Endothelial cell of umbilical vein (primary cell): ENCODE data around the gene ASCL5. TPM values are rescaled to one million over a fixed set of nuclear protein-coding genes. Genes with fewer than 3 reads are reported as not detected.
"Not testable (repeated sequence)": the region's sequence is repeated elsewhere in the genome, so short reads cannot be mapped to it uniquely, and the experiment has no call there.

Experiments
- BruUV-seq: library from RNA; stranded (reverse); fragments of 400-500 nt; replicated peaks from 2 replicates; lab custom pipeline; 2021; lab: Mats Ljungman, UMichigan
- CTCF ChIA-PET: fragments of 300-600, 350-600 bp; sonication (Branson Sonifier 250); formaldehyde crosslinking; loops from one replicate; lab custom pipeline; 2021; ENCODE audit warnings: antibody characterized with exemption, inconsistent platforms; lab: Charles Lee
- POLR2A ChIA-PET: fragments of 300-600, 350-600 bp; sonication (Branson Sonifier 250); formaldehyde crosslinking; loops from one replicate; lab custom pipeline; 2021; ENCODE audit warnings: antibody characterized with exemption, inconsistent platforms; lab: Charles Lee
- DNase-seq: peaks from one replicate; pipeline ENCODE4 v3.0.0-alpha.2; 2011; ENCODE audit warnings: low read depth, low spot score
- FAIRE-seq: peaks from 2 replicates; lab custom pipeline; 2011; peaks lifted over from hg19 to GRCh38; lab: Jason Lieb, UNC
- H2AFZ ChIP-seq: 2 replicates; pipeline ENCODE4 v1.6.0; 2012; ENCODE audit warnings: low read depth, low read length, control low read depth, inconsistent platforms
- H3K27ac ChIP-seq: 2 replicates; pipeline ENCODE4 v1.5.1; 2011; ENCODE audit warnings: low read depth, mild to moderate bottlenecking, control low read depth, low read length, moderate library complexity; ENCODE audit not compliant: insufficient read depth
- H3K27me3 ChIP-seq, 2 experiments: 2 replicates each; pipeline versions ENCODE4 v1.6.0 to v1.6.1; 2011; ENCODE audit warnings: low read length in 2 of 2, mixed read lengths in 1 of 2; ENCODE audit not compliant: control insufficient read depth in 2 of 2, insufficient read depth in 2 of 2
- H3K36me3 ChIP-seq, 2 experiments: 2 replicates in 1 of 2; 3 replicates in 1 of 2; pipeline ENCODE4 v1.5.1; 2011; ENCODE audit warnings: low read length in 2 of 2, mild to moderate bottlenecking in 1 of 2, moderate library complexity in 1 of 2; ENCODE audit not compliant: control insufficient read depth in 2 of 2, insufficient read depth in 2 of 2; ENCODE audit errors: extremely low read depth in 1 of 2
- H3K4me1 ChIP-seq: 3 replicates; pipeline ENCODE4 v1.5.1; 2011; ENCODE audit warnings: mild to moderate bottlenecking, low read length; ENCODE audit not compliant: control insufficient read depth, insufficient read depth; ENCODE audit errors: extremely low read depth
- H3K4me2 ChIP-seq: 2 replicates; pipeline ENCODE4 v1.6.1; 2011; ENCODE audit warnings: low read length, control low read depth, mixed read lengths; ENCODE audit not compliant: insufficient read depth
- H3K4me3 ChIP-seq, 3 experiments: fragments of 200-600 bp in 1 of 3; sonication (generic), shearing (Covaris generic) in 1 of 3; replicated peaks in 1 of 3; 2 replicates each; pipeline ENCODE4 v1.5.1; 2011 to 2016; ENCODE audit warnings: control low read depth in 3 of 3, low read length in 3 of 3, mild to moderate bottlenecking in 2 of 3, inconsistent platforms in 1 of 3, low read depth in 1 of 3, moderate library complexity in 1 of 3; ENCODE audit not compliant: insufficient read depth in 1 of 3
- H3K79me2 ChIP-seq: 2 replicates; pipeline ENCODE4 v1.6.0; 2012; ENCODE audit warnings: low read length, inconsistent platforms; ENCODE audit not compliant: control insufficient read depth, insufficient read depth
- H3K9ac ChIP-seq: replicated peaks from 2 replicates; pipeline ENCODE3; 2011; ENCODE audit warnings: low read length, control low read depth; ENCODE audit not compliant: insufficient read depth; ENCODE audit errors: extremely low read depth
- H3K9me1 ChIP-seq: replicated peaks from 3 replicates; pipeline ENCODE4 v1.6.0; 2011; ENCODE audit warnings: mild to moderate bottlenecking, low read length; ENCODE audit not compliant: control insufficient read depth, insufficient read depth; ENCODE audit errors: extremely low read depth
- H3K9me3 ChIP-seq: replicated peaks from 2 replicates; pipeline ENCODE4 v1.5.1; 2012; ENCODE audit warnings: low read length, inconsistent platforms; ENCODE audit not compliant: control insufficient read depth, insufficient read depth
- H4K20me1 ChIP-seq: replicated peaks from 2 replicates; pipeline ENCODE3; 2011; ENCODE audit warnings: mild to moderate bottlenecking, low read length; ENCODE audit not compliant: control insufficient read depth, insufficient read depth; ENCODE audit errors: extremely low read depth
- EZH2 ChIP-seq: IDR thresholded peaks from 2 replicates; pipeline ENCODE4 v1.6.1; 2012; ENCODE audit warnings: borderline replicate concordance, low read depth, mild to moderate bottlenecking, moderate library complexity, low read length, inconsistent platforms; ENCODE audit not compliant: severe bottlenecking
- FOS ChIP-seq: IDR thresholded peaks from 2 replicates; pipeline ENCODE4 v1.6.1; 2011; ENCODE audit warnings: mild to moderate bottlenecking, low read length, moderate library complexity, borderline replicate concordance; ENCODE audit not compliant: insufficient read depth
- GATA2 ChIP-seq: IDR thresholded peaks from 2 replicates; pipeline ENCODE4 v1.7.0; 2011; ENCODE audit warnings: low read depth, mild to moderate bottlenecking, moderate library complexity, mixed read lengths, low read length; ENCODE audit not compliant: insufficient read length, insufficient read depth
- JUN ChIP-seq: IDR thresholded peaks from 2 replicates; pipeline ENCODE4 v1.6.1; 2011; ENCODE audit warnings: borderline replicate concordance, low read depth; ENCODE audit not compliant: insufficient read length, insufficient read depth
- MAX ChIP-seq: IDR thresholded peaks from 2 replicates; pipeline ENCODE4 v1.6.1; 2011; ENCODE audit not compliant: insufficient read depth, insufficient read length
- MYC ChIP-seq: IDR thresholded peaks from one replicate; pipeline ENCODE4 v1.6.1; 2011; ENCODE audit warnings: mild to moderate bottlenecking, low read depth, low read length
- POLR2A ChIP-seq: IDR thresholded peaks from 2 replicates; pipeline ENCODE4 v1.6.1; 2012; ENCODE audit warnings: low read depth, mild to moderate bottlenecking, control low read depth, low read length
- POLR2AphosphoS5 ChIP-seq: IDR thresholded peaks from 2 replicates; pipeline ENCODE4 v1.6.1; 2012; ENCODE audit warnings: low read depth, mild to moderate bottlenecking, control low read depth, low read length, moderate library complexity; ENCODE audit not compliant: insufficient read depth
- dilution Hi-C: fragments of 300-500 bp; cut with MboI; formaldehyde crosslinking; loops from one replicate; pipeline ENCODE4 v1.15.0; 2019; ENCODE audit warnings: low sequenced_read_pairs; ENCODE audit not compliant: extremely low pct_ligation_motif_present
- intact Hi-C: fragments of 100-400 bp; cut with micrococcal nuclease; formaldehyde crosslinking; loops from one replicate; pipeline ENCODE4 v1.10.0; 2022
- polyA plus RNA-seq, 4 experiments: library from polyadenylated mRNA; depleted of rRNA in 3 of 4; stranded (reverse) in 3 of 4; unstranded in 1 of 4; fragments of >200 nt; gene quantifications; 2 replicates each; pipeline versions ENCODE4 v1.2.1 to v1.2.3, GENCODE V29; 2011 to 2012; ENCODE audit warnings: missing spikeins in 1 of 4
- total RNA-seq: library from RNA; stranded (reverse); gene quantifications from 2 replicates; pipeline ENCODE4 v1.2.3, GENCODE V29; 2021
- TF ChIP-seq, protein P1 (sequence below), 2 donors: IDR thresholded peaks; 1 replicate in 1 of 2; 2 replicates in 1 of 2; pipeline ENCODE4 v1.5.1; 2011; ENCODE audit warnings: low read length in 2 of 2, mild to moderate bottlenecking in 2 of 2, moderate library complexity in 2 of 2, control low read depth in 1 of 2, inconsistent platforms in 1 of 2, low read depth in 1 of 2; ENCODE audit not compliant: insufficient read depth in 1 of 2; ENCODE audit errors: extremely low read depth in 1 of 2

ASCL5 gene
- total and polyA plus RNA-seq, 2 donors (not counting 3 experiments of a cell fraction or from before 2014, with no cell fraction given): not detected

GRCh38 chr1:201163036-201163435 lies 36.1 kb upstream of the ASCL5 start:
- POLR2A ChIA-PET, H3K9me1 ChIP-seq, H3K9ac ChIP-seq, H3K36me3 ChIP-seq, H2AFZ ChIP-seq, dilution Hi-C loops, H3K27ac ChIP-seq, BruUV-seq, intact Hi-C loops, H3K4me2 ChIP-seq, H4K20me1 ChIP-seq, H3K79me2 ChIP-seq, H3K4me3 ChIP-seq, H3K4me1 ChIP-seq, DNase-seq, H3K9me3 ChIP-seq, FAIRE-seq: not testable (repeated sequence)
- CTCF ChIA-PET: interaction anchor here (0.9 to 1.2 kb wide), 2 partner anchors 18 to 60 kb away, joined by 3 read pairs; no protein-coding TSS in a partner anchor
- peaks cover 29% of the 10 kb centered on the region in 2 experiments for H3K27me3 ChIP-seq

- no peak overlapping the region for H2AFZ ChIP-seq
- dilution Hi-C loops (no loop called here), intact Hi-C loops (no loop called here)
- no peaks in the 10 kb centered on the region for H3K79me2 ChIP-seq
- DNase-seq: no peak
- no peak overlapping the region for H3K9ac ChIP-seq
- BruUV-seq: no TSS peak
- no peak overlapping the region for H3K4me2 ChIP-seq
- H3K4me3 ChIP-seq: no peak overlapping the region
- H3K9me3 ChIP-seq: no peaks in the 10 kb centered on the region
- no peaks in the 10 kb centered on the region for H3K36me3 ChIP-seq
- no peak overlapping the region for H3K27ac ChIP-seq
- peaks cover 25 to 33% of the 10 kb centered on the region in 2 experiments for H3K27me3 ChIP-seq
- peaks cover 8% of the 10 kb centered on the region for H3K4me1 ChIP-seq
- H3K9me1 ChIP-seq: no peaks in the 10 kb centered on the region
- TF ChIP-seq MAX (no peak), MYC (no peak), FOS (no peak), JUN (no peak), POLR2AphosphoS5 (no peak), POLR2A (no peak), EZH2 (no peak), GATA2 (no peak)
- TF ChIP-seq, protein P1, sequence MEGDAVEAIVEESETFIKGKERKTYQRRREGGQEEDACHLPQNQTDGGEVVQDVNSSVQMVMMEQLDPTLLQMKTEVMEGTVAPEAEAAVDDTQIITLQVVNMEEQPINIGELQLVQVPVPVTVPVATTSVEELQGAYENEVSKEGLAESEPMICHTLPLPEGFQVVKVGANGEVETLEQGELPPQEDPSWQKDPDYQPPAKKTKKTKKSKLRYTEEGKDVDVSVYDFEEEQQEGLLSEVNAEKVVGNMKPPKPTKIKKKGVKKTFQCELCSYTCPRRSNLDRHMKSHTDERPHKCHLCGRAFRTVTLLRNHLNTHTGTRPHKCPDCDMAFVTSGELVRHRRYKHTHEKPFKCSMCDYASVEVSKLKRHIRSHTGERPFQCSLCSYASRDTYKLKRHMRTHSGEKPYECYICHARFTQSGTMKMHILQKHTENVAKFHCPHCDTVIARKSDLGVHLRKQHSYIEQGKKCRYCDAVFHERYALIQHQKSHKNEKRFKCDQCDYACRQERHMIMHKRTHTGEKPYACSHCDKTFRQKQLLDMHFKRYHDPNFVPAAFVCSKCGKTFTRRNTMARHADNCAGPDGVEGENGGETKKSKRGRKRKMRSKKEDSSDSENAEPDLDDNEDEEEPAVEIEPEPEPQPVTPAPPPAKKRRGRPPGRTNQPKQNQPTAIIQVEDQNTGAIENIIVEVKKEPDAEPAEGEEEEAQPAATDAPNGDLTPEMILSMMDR (IDR thresholded peaks at IDR 0.05; ENCODE audit: extremely low read depth in 1 of 2, insufficient read depth in 1 of 2, low read depth in 1 of 2, low read length in 2 of 2): no peak
- POLR2A ChIA-PET: no interaction called here
- CTCF ChIA-PET: interaction anchor here (2.4 kb wide), 1 partner anchor 11 kb away, joined by 9 read pairs; no protein-coding TSS in a partner anchor
- H4K20me1 ChIP-seq: no peaks in the 10 kb centered on the region
- FAIRE-seq: no peak
These were observed 31.0 kb upstream of the ASCL5 start for GRCh38 chr1:201157949-201158348.
